ENCODE data around the gene PBRM1.

Gene PBRM1

GRCh38 chr3:52524752-52525679 is 160.7 kb downstream of the PBRM1 start:
- no peak for DNase-seq (ENCODE audit: low spot score)

GRCh38 chr3:52524258-52524751 is 161.4 kb downstream of the PBRM1 start:
- DNase-seq (ENCODE audit: low spot score), result no peak

GRCh38 chr3:52523386-52524257 is 162.1 kb downstream of the PBRM1 start:
- DNase-seq (ENCODE audit: low spot score), result no peak

GRCh38 chr3:52522651-52523251 is 163.0 kb downstream of the PBRM1 start:
- no peak for DNase-seq (ENCODE audit: low spot score)

- DNase-seq (ENCODE audit: low spot score), result no peak
Observed at GRCh38 chr3:52521881-52522650, 163.6 kb downstream of the PBRM1 start.

GRCh38 chr3:52521488-52521824 is 164.3 kb downstream of the PBRM1 start:
- no peak for DNase-seq (ENCODE audit: low spot score)

- no peak for DNase-seq (ENCODE audit: low spot score)
Observed at GRCh38 chr3:52520716-52521487, 164.8 kb downstream of the PBRM1 start.

- DNase-seq (ENCODE audit: low spot score), result no peak
Observed at GRCh38 chr3:52520141-52520667, 165.5 kb downstream of the PBRM1 start.

GRCh38 chr3:52519445-52520140 is 166.1 kb downstream of the PBRM1 start:
- no peak for DNase-seq (ENCODE audit: low spot score)

- DNase-seq (ENCODE audit: low spot score), result no peak
Observed at GRCh38 chr3:52518723-52519444, 166.8 kb downstream of the PBRM1 start.

GRCh38 chr3:52517796-52518722 is 167.7 kb downstream of the PBRM1 start:
- DNase-seq (ENCODE audit: low spot score), result no peak

GRCh38 chr3:52516509-52517195 is 169.1 kb downstream of the PBRM1 start:
- no peak for DNase-seq (ENCODE audit: low spot score)

- no peak for DNase-seq (ENCODE audit: low spot score)
Observed at GRCh38 chr3:52515192-52515591, 170.5 kb downstream of the PBRM1 start.

- no peak for DNase-seq (ENCODE audit: low spot score)
Observed at GRCh38 chr3:52514576-52514975, 171.1 kb downstream of the PBRM1 start.

- DNase-seq (ENCODE audit: low spot score), result no peak
Observed at GRCh38 chr3:52513281-52513680, 172.4 kb downstream of the PBRM1 start.

- no peak for DNase-seq (ENCODE audit: low spot score)
Observed at GRCh38 chr3:52512727-52513126, 173.0 kb downstream of the PBRM1 start.

GRCh38 chr3:52512105-52512504 is 173.6 kb downstream of the PBRM1 start:
- no peak for DNase-seq (ENCODE audit: low spot score)

GRCh38 chr3:52511509-52511908 is 174.2 kb downstream of the PBRM1 start:
- no peak for DNase-seq (ENCODE audit: low spot score)

Measured in Ammon's horn (tissue), 1 donor.